ENCODE measurements around the gene JMJD4. TPM values are rescaled to one million over a fixed set of nuclear protein-coding genes. Genes with fewer than 3 reads are reported as not detected.

The JMJD4 gene
- total RNA-seq, 1 experiment from 2014 or later: 23.4 TPM

DNA sequence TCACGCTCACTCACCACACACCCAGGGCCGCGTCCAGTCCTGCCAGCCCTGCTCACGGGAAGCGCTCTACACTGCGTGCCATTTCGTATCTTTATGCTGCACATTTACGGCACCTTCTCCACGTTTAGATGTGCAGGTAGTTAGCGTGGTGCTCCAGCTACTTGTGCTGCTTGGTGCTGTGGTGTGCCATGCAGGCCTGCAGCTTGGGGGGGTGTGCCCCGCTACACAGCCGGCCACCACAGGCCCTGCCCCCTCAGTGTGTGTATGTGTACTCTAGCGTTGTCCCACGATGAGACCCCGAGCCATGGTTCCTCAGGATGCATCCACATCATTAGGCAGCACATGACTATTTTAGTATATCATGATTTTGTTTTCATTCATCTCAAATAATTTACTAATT, 38.5 kb upstream of the JMJD4 start:
- DNase-seq: no peak
- Histone ChIP-seq H3K4me3 (no peak overlapping the region), H3K36me3 (peaks cover 11% of the 10 kb centered on the region), H3K27me3 (no peaks in the 10 kb centered on the region), H3K4me1 (peaks cover 33% of the 10 kb centered on the region), H3K9me3 (replicated peaks) (no peaks in the 10 kb centered on the region), H3K27ac (no peak overlapping the region)

DNA sequence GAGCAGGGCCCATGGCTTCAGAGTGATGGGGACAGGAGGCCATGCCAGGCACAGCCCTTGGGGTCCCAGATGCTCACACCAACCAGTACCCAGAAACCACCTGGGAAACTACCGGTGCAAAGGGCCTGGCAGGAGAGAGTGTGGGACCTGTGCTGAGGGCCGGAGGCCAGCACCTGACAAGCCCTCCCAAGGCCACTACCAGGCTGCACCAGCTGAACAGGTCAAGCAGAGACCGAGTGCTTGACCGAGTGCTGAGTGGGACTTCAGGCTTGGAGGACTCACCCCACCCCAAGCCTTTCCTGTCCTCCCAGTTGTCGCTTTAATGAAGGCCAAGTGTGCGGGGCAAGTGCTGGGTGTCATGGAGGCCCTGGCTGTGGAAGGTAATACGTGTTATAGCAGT, 36.7 kb upstream of the JMJD4 start:
- H3K4me1 ChIP-seq: peaks cover 25% of the 10 kb centered on the region
- DNase-seq: no peak
- no peak overlapping the region for H3K4me3 ChIP-seq
- no peaks in the 10 kb centered on the region for H3K27me3 ChIP-seq
- no peaks in the 10 kb centered on the region for H3K9me3 ChIP-seq (replicated peaks)
- peaks cover 22% of the 10 kb centered on the region for H3K36me3 ChIP-seq
- H3K27ac ChIP-seq: no peak overlapping the region

DNA sequence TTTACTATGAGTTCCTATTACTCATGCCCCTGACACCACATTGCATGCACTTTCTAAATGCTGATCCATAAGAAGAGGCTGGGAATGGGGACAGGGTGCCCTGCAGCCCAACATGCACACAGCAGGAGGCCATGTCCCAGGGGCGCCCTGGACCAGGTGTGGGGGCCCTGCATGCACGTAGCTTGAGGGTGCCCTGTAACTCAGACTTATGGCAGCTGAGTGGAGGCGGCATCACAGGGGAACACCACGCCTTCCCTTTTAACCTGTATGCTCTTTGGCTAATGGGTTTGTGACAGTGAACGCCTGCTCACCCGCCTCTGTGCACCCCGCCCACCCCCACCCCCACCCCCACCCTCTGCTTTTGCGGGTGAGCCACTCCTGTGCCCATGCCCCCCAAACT, 36.2 kb upstream of the JMJD4 start:
- H3K9me3 ChIP-seq (replicated peaks): no peaks in the 10 kb centered on the region

DNA sequence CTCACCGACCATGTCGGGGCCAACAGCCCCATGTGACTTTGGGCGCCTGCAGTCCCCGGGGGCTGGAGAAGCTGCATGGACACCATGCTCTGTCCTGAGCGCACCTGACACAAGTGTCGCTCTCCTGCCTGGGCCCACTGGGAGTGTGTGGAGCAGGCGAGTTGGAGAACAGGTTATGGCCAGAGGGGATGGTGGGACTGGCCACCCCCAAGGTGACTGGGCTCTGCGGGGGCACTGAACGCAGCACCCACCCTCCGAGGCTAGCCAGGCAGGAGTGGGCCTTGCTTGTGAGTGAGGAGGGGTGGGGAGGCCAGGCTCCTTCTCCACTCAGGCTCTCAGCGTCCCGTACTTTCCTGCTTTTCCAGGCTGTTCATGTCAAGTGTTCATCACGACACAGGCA, 35.7 kb upstream of the JMJD4 start:
- H3K4me3 ChIP-seq: no peak overlapping the region
- H3K27ac ChIP-seq: no peak overlapping the region
- peaks cover 22% of the 10 kb centered on the region for H3K36me3 ChIP-seq
- H3K27me3 ChIP-seq: no peaks in the 10 kb centered on the region
- no peaks in the 10 kb centered on the region for H3K9me3 ChIP-seq (replicated peaks)
- peaks cover 28% of the 10 kb centered on the region for H3K4me1 ChIP-seq
- DNase-seq: no peak

More for the DNA sequence above, 36.2 kb upstream of the JMJD4 start:
- Histone ChIP-seq H3K36me3 (peaks cover 22% of the 10 kb centered on the region), H3K4me3 (no peak overlapping the region), H3K4me1 (peaks cover 27% of the 10 kb centered on the region), H3K27me3 (no peaks in the 10 kb centered on the region), H3K27ac (no peak overlapping the region)
- DNase-seq: no peak

DNA sequence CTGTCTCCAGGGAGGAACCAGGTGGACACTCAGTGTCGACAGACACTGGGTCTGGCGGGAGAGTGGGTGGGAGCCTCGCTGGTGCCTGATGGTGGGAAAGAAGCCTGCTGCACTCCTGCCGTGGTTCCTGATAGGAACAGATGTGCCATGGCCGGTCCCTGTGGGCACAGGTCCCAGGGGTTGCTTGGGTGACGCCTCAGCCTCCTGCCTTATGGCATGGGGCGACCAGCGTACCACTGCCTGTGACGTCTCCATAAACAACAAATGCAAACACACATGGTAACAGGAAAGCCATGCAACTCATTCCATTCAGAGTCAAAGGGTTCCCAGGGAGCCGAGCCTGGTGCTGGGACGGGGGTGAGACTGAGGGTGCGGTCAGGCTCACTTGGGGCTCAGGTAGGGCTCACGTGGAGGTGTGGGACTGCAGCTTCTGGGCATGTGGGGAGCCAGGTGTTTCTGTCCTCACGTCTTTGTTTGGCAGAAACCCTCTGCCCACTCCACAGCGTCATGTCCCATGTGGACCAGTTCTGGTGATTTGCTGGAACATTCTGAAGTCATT, 34.9 kb upstream of the JMJD4 start:
- Histone ChIP-seq H3K4me3 (no peak overlapping the region), H3K36me3 (peaks cover 22% of the 10 kb centered on the region), H3K27ac (no peak overlapping the region), H3K4me1 (peaks cover 23% of the 10 kb centered on the region), H3K27me3 (no peaks in the 10 kb centered on the region), H3K9me3 (replicated peaks) (no peaks in the 10 kb centered on the region)
- DNase-seq: no peak

DNA sequence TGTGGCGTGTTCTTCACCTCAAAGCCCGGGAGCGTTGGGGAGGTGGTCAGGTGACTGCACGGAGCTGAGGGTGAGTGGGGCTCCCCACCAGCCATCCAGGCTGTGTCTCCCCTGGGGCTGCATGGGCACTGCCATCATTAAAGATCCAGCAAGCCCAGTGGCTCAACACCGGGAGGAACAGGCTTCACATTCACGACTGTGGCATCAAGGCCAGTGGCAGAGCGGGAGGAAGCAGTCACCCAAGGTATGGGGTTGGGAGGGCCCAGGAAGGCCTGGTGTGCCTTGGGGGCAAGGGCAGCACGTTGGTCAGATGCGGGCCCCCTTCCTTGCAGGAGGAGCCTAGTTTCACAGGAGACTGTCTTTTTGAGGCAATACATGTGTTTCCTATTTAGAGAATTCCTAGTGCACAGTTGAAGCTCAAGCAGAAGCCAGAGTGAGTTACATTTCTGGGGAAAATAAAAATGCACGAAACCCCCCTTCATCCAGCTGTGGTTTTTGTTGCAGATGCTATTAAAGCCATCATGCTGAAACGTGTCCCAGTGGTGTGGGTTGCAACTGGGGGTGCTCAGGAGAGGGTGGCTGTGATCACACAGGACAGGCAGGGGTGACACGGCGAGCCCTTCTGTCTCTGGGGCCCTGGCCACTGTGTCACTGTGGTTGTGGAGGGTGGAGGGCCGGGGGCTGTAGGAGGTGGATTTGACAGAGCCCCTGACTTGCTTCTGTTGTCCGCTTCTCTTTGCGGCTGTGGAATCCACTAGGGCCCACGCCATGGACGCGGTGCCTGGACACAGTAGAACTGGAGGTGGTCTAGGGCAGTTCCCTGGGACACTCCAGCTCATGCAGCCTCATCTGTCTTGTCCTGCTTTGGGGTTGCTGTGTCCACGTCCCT, 34.2 kb upstream of the JMJD4 start:
- Histone ChIP-seq H3K27ac (no peak overlapping the region), H3K9me3 (replicated peaks) (no peaks in the 10 kb centered on the region), H3K4me3 (no peak overlapping the region), H3K36me3 (peaks cover 25% of the 10 kb centered on the region), H3K4me1 (peaks cover 21% of the 10 kb centered on the region), H3K27me3 (no peaks in the 10 kb centered on the region)
- no peak for DNase-seq

DNA sequence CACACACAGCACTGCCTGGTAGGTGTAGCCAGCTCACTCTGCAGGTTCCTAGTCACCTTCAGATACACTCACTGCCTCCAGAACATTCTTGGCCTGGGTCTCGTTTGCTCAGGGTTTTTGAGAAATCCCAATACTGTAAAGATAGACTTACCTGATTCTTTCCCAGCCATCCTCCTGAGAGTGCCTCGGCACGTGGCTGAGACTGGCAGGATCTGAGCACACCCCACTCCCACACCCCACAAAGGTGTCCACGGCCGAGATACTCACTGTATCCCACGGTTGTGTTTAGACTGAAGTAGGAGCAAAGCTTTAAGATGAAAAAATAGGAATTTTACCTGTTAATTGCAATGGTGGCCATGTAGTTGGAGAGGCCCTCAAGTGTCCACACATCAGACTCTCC, 33.5 kb upstream of the JMJD4 start:
- Histone ChIP-seq H3K27ac (no peak overlapping the region), H3K27me3 (no peaks in the 10 kb centered on the region), H3K4me1 (peaks cover 21% of the 10 kb centered on the region), H3K9me3 (replicated peaks) (no peaks in the 10 kb centered on the region), H3K4me3 (no peak overlapping the region), H3K36me3 (peaks cover 25% of the 10 kb centered on the region)
- DNase-seq: no peak

DNA sequence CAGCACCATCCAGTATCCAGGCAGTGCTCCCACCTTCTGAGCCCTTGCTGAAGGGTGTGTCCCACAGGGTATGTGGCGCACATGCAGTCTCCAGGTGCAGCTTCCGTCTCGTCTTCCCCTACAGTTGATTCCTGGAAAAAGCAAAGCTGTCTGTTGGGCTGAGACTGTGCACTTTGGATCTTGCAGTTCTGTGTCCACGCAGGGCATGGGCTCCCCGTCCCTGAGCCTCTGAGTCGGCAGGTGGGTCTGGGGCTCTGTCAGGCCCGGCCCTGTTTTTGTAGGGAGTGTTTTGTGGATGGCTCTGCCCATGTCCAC, 33.0 kb upstream of the JMJD4 start:
- Histone ChIP-seq H3K36me3 (peaks cover 25% of the 10 kb centered on the region), H3K27me3 (no peaks in the 10 kb centered on the region), H3K27ac (no peak overlapping the region), H3K4me3 (no peak overlapping the region), H3K4me1 (peaks cover 21% of the 10 kb centered on the region), H3K9me3 (replicated peaks) (no peaks in the 10 kb centered on the region)
- DNase-seq: no peak

DNA sequence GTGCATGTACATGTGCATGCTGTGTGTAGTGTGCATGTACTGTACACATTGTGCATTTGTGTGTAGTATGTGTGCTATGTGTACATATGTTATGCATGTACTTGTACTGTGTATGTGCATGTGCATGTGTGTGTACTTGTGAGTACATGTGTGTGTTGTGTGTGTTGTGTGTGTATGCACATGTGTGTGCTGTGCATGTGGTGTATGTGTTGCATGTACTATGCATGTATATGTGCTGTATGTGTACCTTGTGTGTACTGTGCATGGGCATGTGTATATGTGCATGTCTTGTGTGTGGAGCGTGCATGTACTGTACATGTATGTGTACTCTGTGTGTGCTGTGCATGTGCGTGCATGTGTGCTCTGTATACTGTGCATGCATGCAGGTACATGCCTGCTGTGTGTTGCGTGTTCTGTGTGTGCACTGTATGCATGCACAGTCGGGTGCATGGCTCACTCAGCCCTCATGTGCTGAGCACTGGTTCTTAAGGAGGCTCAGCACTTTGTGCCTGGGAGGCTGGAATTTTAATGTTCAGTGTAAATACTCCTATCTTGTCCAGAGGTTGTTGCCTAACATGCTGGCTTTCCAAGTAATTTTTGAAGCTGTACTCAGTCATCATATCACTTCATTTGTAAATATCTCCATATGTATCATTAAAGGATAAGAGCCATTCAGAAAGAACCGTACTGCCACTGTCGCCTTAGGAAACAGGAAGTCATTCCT, 32.5 kb upstream of the JMJD4 start:
- peaks cover 25% of the 10 kb centered on the region for H3K36me3 ChIP-seq
- no peaks in the 10 kb centered on the region for H3K9me3 ChIP-seq (replicated peaks)
- H3K4me3 ChIP-seq: no peak overlapping the region
- no peak for DNase-seq
- H3K27me3 ChIP-seq: no peaks in the 10 kb centered on the region
- no peak overlapping the region for H3K27ac ChIP-seq
- H3K4me1 ChIP-seq: peaks cover 19% of the 10 kb centered on the region

DNA sequence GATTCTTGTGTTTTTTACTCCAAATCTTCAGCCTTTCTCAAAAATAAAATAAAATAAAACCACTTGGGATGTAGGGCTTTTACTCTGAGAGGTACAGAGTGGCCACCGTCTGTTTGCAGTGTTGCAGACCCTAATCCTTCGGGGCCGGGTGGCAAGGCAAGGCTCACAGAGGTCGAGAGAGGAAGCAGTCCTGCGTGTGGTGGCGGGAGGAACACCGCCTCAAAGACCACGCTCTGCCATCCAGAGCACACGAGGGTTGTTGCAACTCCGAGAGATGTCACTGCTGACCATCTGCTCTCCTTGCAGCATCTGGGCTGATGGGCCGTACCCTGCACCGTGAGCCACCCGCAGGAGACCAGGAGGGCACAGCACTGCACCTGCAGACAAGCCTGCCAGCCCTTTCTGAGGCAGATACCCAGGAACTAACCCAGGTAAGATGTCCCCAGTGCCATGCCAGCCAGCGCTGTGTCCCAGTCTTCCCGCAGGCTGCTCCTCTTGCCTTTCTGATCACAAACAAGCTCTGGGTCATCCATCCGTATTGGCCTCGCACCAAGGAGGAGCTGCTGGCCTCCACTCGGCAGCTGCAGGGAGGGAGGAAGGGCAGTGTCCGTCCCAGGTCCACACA, 31.7 kb upstream of the JMJD4 start:
- no peak overlapping the region for H3K4me3 ChIP-seq
- no peak overlapping the region for H3K27ac ChIP-seq
- no peak for DNase-seq
- peaks cover 30% of the 10 kb centered on the region for H3K36me3 ChIP-seq
- no peaks in the 10 kb centered on the region for H3K9me3 ChIP-seq (replicated peaks)
- peaks cover 15% of the 10 kb centered on the region for H3K4me1 ChIP-seq
- no peaks in the 10 kb centered on the region for H3K27me3 ChIP-seq

DNA sequence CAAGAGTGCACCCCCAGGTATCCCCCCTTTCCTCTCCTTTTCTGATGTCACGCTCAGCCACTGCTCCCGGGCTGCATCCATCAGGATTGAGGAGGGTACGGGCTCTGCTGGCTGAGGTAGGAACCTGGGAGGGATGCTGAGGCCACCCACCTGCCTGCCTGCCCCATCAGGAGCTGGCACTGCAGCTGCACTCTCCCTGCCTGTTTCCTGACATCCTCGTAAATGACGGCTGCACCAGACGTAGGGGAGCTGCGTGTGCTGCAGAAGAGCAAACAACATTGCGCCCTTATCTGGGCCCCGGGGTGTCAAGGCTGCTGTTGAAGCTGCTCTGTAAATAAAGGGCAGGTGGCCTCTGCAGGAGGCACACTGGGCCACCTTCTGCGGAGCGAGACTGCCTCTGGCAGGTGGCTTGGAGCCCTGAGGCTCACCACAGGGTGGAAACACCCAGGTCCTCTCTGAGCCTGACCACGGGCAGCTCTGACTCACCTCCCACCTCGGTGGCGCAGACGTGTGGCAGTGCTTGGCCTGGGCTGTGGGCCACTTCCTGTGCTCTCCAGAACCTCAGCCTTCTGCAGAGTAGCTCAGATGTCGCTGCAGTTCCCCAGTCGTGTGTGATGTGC, 31.0 kb upstream of the JMJD4 start:
- peak; percentile 68 to 74 for DNase-seq
- Histone ChIP-seq H3K36me3 (peaks cover 35% of the 10 kb centered on the region), H3K4me1 (peaks cover 15% of the 10 kb centered on the region), H3K27ac (no peak overlapping the region), H3K27me3 (no peaks in the 10 kb centered on the region), H3K9me3 (replicated peaks) (no peaks in the 10 kb centered on the region), H3K4me3 (no peak overlapping the region)

DNA sequence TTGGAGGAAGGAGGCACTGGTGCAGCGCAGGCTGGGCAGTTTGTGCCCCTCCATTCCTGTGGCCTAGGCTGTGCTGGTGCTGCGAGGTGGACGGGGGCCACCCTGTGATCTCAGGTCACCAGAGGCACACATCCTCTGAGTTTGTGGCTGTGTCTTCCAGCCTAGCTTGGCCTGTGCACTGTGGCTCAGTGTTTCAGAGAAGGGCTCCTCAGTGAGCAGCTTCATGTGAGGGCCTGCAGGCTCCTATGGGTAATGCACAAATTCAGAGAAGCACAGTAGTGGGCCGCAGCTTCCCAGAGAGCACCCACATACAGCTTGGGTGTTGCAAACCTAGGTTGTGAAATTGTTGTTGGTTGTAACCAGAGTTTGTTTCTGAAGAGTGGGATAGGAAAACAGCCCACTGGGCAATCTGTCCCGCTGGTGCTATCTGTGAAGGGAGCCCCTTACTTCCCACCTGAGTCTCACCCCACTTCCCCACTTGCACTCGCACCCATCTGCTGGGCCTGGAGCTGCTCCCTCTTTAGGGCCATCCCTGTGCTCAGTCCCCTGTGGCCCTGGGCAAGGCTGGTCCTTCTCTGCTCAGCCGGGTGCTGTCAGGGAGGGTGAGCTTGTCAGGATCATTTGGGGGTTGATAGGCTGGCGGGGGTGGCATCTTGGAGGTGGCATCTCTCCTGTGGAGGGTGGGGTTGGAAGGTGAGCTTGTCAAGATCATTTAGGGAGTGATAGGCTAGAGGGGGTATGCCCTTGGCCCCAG, 30.3 kb upstream of the JMJD4 start:
- DNase-seq: no peak
- no peaks in the 10 kb centered on the region for H3K9me3 ChIP-seq (replicated peaks)
- H3K36me3 ChIP-seq: peaks cover 41% of the 10 kb centered on the region

DNA sequence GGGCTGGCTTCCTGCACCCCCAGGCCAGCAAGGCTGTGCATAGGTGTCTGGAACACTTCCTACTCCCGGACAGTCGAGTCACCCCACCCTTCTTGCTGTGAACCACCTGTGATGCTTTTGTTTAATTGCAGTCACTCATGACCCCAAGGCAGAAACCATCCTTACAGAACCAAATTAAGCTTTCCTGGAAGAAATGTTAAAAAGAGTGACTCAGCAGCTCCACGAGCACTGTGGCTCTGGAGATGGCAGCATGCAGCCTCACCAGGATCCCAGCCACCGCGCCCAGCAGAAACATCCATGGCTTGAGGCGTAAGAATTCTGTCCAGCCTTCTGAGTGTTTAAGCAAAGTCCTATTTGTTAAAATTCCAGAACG, 28.9 kb upstream of the JMJD4 start:
- H3K9me3 ChIP-seq (replicated peaks): no peaks in the 10 kb centered on the region
- no peak for DNase-seq
- H3K27me3 ChIP-seq: no peaks in the 10 kb centered on the region
- H3K27ac ChIP-seq: no peak overlapping the region
- peaks cover 36% of the 10 kb centered on the region for H3K36me3 ChIP-seq
- no peak overlapping the region for H3K4me3 ChIP-seq
- H3K4me1 ChIP-seq: peaks cover 33% of the 10 kb centered on the region

More for the DNA sequence above, 30.3 kb upstream of the JMJD4 start:
- H3K27me3 ChIP-seq: no peaks in the 10 kb centered on the region
- H3K4me1 ChIP-seq: peaks cover 20% of the 10 kb centered on the region
- H3K27ac ChIP-seq: no peak overlapping the region
- no peak overlapping the region for H3K4me3 ChIP-seq
